ENCODE measurements around the gene PHLPP1.

Gene PHLPP1

GRCh38 chr18:62856294-62856693 lies 141.0 kb downstream of the PHLPP1 start:
- no peak for DNase-seq

DNA sequence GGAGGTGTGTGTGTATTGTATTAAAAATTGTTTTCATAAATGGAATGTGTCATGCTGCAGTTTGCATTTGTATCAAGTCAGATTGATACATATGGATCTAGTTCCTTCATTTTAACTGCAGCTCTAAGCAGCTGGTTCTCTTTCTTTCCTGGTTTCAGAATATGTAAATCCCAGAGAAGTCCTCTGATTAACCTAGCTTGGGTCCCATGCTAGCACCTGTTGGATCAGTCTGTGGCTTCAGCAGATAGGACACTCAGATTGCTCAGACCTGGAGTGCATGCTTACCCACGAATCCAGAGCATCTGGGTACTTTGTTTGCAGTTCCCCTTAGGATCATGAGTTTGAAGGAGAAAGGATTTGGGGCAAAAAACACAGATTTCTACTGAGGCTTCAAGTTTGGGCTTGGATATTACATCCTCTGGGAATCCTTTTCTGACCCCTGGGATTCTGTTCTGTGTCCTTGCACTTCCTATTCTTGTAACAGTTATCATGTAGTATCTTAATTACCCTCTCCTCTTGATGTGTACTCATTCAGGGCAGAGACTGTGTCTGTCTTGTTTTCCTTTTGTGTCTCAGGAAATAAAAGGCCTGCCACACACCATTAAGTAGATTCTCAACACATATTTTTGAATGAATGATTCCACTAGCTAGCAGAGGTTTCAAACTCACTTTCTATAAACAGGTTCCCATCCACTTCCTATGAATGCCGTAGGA lies 142.1 kb downstream of the PHLPP1 start:
- DNase-seq, result no peak

- no peak for DNase-seq
These were observed 144.7 kb downstream of the PHLPP1 start for GRCh38 chr18:62860062-62860461.

DNA sequence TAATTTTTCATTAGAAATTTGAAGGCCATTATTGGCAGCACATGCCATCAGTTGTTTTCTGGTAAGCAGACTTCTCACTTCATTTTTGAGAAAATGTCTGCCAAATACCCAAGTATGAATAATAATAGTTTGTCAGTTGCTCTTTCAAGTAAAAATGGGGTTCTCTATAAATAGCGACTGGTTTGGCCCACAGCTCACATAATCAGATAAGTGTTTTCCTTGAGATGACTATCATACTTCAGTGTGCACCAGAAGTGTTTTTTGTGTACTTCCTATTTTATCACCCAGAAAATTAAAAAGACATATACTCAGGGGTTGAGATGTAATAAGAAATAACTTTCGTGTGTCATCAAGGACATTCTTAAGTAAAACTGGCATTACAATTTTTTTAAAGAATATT lies 147.1 kb downstream of the PHLPP1 start:
- no peak for DNase-seq

DNA sequence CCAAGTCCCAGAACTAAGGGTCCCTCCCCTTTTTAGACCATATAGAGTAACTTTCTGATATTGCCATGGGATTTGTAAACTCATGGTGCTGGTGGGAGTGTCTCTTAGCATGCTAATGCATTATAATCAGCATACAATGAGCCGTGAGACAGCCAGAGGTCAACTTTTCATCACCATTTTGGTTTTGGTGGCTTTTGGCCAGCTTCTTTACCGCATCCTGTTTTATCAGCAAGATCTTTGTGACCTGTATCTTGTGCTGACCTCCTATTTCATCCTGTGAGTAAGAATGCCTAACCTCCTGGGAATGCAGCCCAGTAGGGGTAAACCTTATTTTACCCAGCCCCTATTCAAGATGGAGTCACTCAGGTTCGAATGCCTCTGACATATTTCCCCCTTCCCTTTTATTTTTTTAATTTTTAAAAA lies 148.2 kb downstream of the PHLPP1 start:
- DNase-seq, result no peak

DNA sequence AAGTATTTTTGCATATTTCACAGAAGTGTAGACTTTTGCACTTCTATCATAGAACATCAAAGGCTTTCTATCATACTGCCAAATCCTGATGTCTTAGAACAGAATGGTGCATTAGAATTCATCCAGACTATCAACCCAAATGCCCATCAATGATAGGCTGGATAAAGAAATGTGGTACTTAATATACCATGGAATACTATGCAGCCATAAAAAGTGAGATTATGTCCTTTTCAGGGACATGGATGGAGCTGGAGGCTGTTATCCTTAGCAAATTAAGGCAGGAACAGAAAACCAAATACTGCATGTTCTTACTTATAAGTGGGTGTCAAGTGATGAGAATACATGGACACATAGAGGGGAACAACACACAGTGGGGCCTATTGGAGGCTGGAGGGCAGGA lies 150.2 kb downstream of the PHLPP1 start:
- no peak for DNase-seq

- no peak for DNase-seq
These were observed 152.2 kb downstream of the PHLPP1 start for GRCh38 chr18:62867534-62867933.

GRCh38 chr18:62868645-62869044 lies 153.3 kb downstream of the PHLPP1 start:
- DNase-seq, result no peak

DNA sequence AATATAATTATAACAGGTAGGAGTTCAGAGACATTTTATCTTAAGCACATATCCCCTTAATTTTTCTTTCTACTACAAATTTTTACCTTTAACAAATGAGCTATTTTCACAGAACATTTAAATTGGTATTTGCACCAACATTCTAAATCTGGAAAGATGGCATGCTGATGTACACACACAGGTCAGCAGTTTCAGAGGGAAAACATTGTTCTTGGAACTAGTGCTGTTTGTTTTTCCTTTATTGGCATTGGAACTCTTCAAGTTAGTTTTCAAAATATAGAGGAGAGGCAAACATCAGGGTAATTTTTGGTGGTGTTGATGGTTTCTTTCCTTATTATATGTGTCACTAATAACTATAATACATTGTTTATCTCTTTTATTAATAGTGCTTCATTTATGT lies 155.3 kb downstream of the PHLPP1 start:
- no peak for DNase-seq

DNA sequence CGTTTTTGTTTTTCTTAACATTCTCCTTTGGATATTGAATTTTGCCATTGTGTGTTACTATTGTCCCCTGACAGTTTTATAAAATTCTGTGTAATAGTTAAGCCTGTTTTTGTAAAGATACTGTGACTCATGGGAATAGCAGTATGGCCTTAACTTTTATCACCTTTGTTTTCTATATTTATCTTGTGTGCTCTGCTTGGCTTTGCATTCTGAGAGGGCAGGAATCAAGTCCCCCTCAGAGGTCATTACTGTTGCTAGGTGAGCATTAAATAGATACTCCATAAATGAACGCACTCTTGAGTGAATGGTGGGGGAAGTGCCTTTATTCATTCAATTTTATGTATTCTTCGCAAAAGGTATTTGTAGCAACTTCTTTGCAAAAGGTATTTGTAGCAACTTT lies 160.0 kb downstream of the PHLPP1 start:
- no peak for DNase-seq

GRCh38 chr18:62876111-62876510 lies 160.8 kb downstream of the PHLPP1 start:
- no peak for DNase-seq

DNA sequence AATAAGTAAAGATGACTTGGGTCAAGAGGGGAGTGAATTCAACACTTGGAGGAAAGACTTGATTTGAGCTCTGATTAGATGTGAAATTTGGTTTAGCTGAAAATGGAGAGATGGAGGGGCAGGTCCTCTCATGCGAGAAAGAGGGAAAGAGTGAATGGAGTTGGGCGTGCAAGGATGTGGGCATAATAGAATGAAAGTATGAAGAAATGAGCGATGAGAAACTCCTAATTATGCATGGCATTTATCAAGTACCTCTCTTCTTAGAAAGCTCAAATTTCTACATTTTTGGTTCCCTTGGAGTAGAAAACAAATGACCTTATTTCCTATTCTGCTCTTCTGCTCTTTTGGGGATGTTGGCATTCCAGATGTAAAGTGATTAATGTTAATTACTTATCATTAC lies 161.5 kb downstream of the PHLPP1 start:
- DNase-seq, result no peak

DNA sequence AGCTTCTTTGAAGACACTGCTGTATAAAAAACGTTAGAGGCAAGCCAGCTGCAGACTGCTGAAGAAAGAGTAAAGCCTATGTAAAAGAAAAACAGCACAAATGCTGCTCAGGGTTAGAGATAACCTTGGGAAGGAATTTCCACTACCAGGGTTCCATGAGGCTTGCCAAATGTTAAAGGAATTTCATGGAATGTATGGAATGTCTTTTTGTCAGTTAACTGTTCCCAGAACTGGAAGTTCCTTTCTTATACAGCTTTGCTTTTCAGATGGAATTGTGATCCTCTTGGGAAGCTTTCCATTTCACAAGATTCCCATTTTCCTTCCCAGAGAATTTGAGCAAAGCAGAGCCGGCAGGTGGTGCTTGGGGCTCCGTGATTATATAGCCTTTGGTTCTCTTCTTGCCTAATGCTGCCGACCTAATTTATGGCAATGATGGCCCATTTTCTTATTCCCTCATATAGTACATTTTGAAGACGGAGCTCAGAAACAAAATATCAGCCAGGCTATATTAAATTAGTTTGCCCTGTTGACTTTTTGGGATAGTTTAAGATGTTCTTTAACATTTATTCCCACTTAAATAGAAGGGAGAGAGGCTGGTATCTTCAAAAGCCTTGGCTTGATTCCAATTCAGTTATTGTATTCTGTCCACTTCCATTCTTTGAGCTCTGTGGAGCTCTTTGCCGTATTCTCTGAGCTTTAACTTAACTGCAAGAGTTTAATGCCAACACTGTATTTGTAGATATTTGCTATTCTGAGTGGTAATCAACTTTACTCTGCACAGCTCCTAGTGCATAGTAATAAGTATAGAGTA lies 162.3 kb downstream of the PHLPP1 start:
- DNase-seq, result no peak

GRCh38 chr18:62878305-62878704 lies 163.0 kb downstream of the PHLPP1 start:
- no peak for DNase-seq

- DNase-seq, result no peak
These were observed 164.7 kb downstream of the PHLPP1 start for GRCh38 chr18:62880034-62880433.

- DNase-seq, result no peak
These were observed 165.5 kb downstream of the PHLPP1 start for GRCh38 chr18:62880673-62881364.

GRCh38 chr18:62881509-62882016 lies 166.2 kb downstream of the PHLPP1 start:
- no peak for DNase-seq

DNA sequence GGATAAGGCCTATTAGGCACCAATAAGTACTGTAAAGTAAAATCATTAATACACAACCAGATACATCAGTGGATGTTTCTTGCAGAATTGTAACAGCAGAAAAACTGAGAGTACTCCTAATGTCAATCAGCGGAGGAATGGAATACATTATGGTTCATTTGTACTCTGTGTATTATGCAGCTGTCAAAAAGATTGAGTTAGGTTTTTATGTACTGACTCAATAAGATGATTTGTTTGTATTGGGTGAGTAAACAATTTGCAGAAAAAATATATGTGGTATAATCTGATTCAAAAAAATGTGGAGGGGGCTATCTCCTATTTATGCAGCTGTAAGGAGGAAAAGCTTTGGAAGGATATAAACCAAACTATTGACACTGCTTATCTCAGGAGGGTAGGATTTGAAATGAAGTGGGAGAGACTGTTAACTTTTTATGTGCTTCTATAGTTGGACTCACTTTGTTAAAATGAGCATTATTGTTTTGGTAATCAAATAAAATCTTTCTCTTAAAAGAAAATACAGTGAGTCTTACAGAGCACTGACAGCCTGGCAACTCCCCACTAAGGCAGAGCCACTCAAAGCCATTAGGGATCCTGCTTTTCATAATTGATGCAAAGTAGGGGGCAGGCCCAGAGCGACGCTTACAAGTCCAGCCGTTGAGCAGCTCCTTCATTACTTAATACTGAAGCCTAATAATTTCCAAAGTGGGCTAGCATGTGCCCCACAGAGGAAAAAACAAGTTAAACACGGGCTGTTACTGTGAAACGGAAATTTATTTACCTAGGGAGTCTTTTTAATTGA lies 168.8 kb downstream of the PHLPP1 start:
- DNase-seq, result no peak

DNA sequence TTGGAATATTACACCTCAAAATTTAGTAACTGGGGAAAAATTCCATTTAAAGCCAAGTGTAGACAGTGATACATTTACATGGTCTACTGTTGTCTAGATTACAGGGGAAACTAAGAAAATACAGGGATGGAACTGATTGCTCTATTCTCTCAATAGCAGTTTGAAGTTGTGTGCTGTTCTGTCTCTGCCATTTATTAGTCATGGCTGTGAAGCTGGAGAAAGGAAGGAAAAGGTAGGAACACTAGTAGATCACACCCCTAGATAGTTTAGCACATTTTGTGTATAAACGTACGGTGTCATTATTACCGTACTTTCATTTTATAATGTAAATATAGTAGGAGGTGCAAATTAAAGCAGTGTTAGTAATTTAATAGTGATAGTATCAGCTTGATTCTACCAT lies 170.5 kb downstream of the PHLPP1 start:
- DNase-seq, result no peak

- DNase-seq, result no peak
These were observed 179.5 kb downstream of the PHLPP1 start for GRCh38 chr18:62894681-62895390.

DNA sequence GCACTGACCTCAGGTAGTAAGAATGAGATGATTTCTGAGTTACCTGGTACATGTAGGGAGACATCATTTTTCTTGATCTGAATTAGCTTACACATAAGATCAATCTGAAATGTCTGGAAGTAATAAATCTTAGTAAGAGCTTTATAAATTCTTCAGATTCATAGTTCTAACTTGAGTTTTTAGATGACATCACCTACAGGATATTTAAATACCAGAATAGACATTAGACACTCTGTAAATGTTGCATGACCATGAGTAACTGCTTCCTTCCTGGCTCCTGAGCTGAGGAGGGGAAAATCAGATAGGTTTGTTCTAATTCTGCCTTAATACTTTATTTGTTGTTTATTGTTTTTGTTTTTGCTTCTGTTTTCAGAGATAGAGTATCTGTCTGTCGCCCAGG lies 181.8 kb downstream of the PHLPP1 start:
- no peak for DNase-seq

GRCh38 chr18:62898359-62898758 lies 183.0 kb downstream of the PHLPP1 start:
- no peak for DNase-seq
